Measurements from ENCODE around the gene C9orf72.

The C9orf72 gene

GRCh38 chr9:27573634-27574590 is 631 bp upstream of the C9orf72 start:
- DNase-seq, result peak; percentile 98

DNA sequence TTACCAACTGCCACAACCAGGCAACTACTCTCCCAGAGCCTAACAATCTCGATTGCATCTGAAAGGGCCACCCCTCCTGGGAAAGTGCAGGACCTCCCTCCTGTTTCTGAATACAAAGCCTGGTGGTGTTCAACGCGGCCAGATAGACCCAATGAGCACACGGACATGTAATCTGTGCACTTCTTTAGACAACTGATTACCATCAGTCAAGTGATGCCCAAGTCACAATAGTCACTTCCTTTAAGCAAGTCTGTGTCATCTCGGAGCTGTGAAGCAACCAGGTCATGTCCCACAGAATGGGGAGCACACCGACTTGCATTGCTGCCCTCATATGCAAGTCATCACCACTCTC is 739 bp downstream of the C9orf72 start:
- DNase-seq, result no peak

DNA sequence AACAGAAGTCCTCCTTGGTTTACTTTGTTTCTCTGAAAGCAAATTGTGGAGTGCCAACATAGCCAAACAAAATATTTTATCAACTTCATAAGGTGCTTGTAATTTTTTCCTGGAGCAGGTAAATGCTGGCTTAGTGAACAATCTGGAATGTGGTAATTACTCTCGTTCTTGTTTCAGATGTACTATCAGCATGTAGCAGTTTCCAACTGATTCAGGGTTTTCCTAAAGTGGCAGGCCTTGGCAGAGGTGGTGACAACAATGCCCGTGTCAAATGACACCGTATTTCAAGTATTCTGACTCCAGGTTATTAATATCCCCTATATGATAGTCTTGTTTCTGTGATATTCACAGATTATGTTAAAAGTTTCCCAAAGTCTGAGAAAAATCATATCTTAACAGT is 1.2 kb downstream of the C9orf72 start:
- no peak for DNase-seq

DNA sequence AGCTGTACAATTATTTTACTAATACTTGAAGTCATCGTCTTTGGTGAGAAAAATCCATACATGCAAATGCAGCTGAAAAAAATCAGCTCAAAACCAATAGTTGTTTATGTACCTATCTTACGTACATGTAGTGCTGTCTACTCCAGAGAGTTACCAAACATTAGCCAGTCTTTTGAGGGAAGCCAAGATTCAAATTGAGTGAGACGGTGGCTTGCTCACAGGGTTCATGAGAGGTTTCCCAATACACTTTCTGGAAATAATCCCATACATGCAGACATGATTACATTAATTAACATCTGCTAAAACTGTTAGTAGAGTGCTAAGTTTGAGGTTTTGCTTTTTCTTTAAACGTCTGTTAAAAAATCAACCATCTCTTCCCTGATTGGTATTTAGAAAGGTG is 2.3 kb downstream of the C9orf72 start:
- DNase-seq, result no peak

GRCh38 chr9:27569406-27569805 is 3.9 kb downstream of the C9orf72 start:
- DNase-seq, result no peak

DNA sequence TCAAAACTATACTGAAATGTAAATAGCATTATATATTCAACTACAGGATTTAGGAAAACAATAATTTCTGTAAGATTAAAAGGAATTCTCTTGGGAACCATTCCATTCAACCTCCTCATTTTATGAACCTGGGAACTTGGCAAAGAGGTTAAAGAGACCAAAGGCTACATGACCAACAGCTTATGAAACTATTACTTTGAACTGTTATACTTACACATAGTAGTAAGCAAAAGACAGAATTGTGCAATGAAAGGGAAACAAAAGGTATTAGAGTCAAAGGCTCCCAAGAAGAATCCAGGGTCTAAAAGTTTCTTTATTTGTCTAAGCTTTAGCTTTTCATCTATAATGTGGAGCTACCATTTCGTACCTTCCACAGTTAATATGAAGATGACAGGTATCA is 7.2 kb downstream of the C9orf72 start:
- DNase-seq, result no peak

- no peak for DNase-seq
Measured at GRCh38 chr9:27565696-27566095, 7.6 kb downstream of the C9orf72 start.

GRCh38 chr9:27564670-27565069 is 8.6 kb downstream of the C9orf72 start:
- DNase-seq, result no peak

DNA sequence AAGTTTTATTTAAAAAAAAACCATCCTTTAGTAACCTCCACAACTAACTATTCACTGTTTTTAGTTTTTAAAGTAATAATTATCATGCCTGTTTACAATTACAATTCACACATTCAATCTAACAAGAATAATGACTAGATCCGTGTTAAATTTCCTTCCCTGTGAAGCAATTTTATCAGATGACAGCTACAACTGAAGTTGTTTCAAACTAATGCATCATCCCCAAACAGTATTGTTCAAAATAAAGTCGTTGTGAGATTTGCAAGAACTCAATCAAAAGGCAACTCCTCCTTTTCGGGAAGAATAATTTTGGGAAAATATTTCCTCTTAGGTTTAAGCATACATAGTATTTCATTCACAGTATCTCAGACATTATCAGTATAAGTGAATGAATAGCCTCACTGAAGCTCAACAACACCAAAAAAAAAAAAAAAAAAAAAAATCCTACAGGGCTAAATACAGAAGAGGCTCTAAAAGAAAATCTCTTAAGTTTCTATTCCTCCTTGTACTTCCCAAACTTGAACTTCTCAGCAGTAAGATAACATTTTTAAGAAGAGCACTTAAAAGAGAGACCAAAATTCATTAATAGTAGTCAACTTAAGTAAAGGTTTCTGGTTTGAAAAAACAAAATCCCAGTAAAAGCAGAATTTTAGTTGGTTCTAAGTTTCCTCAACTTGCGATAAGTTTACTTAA is 9.4 kb downstream of the C9orf72 start:
- no peak for DNase-seq

DNA sequence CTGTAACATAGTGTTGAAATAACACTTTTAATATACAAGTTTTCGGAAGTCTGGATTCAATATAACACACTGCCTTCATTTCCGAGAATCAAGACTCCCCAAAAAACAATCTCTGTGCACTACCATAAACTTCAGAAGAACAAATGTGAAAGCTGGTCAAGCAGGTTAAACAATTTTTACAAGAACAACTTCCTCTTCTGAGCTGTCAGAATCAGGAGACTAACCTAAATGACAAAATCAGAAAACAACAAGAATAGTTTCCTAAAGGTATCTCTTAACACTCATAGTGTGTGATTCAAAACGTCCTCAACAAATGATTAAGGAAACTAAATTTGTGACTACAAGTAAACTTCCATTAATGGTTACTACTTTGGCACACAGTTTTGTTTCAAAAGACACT is 11.6 kb downstream of the C9orf72 start:
- DNase-seq, result no peak

DNA sequence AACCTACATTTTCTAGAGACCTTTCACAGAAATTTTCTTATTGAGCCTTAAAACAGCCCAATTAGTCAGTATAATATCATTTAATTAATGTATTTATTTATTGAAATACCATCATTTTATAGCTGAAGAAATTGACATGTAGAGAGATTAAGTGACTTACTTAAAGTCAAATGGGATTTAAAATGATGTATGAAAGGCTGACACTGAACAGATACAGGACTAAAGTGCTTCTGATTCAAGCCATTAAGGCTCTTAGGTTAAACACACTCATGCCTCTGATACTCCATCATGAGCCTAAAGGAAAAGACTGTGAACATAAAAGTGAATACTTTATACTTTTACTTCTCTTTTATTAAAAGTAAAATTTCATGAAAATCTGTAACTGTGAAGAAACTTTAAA is 12.8 kb downstream of the C9orf72 start:
- DNase-seq, result no peak

GRCh38 chr9:27558307-27558706 is 15.0 kb downstream of the C9orf72 start:
- DNase-seq, result no peak

DNA sequence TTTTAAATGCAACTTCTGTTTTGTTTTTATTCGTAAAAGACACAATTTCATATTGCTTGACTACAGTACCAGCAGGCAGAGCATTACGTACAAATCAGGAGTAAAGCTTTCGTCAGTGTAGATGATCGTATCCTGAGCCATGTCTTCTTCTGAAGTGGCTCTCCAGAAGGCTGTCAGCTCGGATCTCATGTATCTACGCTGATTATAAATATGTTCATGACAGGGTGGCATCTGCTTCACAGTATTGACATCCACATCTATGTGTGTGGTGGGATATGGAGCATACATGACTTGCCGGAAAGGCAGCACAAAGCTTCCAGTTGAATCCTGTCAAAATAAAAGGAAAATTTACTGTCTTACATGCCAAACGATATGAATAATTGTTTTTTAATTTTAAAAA is 16.8 kb downstream of the C9orf72 start:
- DNase-seq, result no peak

- no peak for DNase-seq
Measured at GRCh38 chr9:27554712-27555111, 18.6 kb downstream of the C9orf72 start.

- no peak for DNase-seq
Measured at GRCh38 chr9:27549196-27549755, 24.0 kb downstream of the C9orf72 start.

- no peak for DNase-seq
Measured at GRCh38 chr9:27548055-27548741, 25.1 kb downstream of the C9orf72 start.

GRCh38 chr9:27545471-27545870 is 27.8 kb downstream of the C9orf72 start:
- DNase-seq, result no peak

- no peak for DNase-seq
Measured at GRCh38 chr9:27542508-27542907, 30.8 kb downstream of the C9orf72 start.

DNA sequence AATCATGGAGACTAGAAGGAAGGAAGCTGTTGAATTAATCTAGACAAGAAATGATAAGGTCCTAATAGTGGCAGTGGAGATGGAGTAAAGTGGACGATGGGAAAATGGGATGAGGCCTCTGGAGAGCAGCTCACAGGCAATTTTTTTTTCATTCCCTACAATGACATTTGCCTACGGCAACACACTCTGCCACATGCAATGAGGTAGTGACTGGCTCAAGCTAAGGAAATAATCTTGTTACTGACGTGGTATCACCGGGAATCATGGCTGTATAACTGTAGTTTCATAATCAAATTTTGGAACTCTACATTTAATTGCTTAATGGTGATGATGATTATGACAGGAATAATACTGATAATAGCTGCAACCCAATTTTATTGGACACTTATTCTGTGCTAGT is 31.5 kb downstream of the C9orf72 start:
- no peak for DNase-seq

- no peak for DNase-seq
Measured at GRCh38 chr9:27540502-27540901, 32.8 kb downstream of the C9orf72 start.

DNA sequence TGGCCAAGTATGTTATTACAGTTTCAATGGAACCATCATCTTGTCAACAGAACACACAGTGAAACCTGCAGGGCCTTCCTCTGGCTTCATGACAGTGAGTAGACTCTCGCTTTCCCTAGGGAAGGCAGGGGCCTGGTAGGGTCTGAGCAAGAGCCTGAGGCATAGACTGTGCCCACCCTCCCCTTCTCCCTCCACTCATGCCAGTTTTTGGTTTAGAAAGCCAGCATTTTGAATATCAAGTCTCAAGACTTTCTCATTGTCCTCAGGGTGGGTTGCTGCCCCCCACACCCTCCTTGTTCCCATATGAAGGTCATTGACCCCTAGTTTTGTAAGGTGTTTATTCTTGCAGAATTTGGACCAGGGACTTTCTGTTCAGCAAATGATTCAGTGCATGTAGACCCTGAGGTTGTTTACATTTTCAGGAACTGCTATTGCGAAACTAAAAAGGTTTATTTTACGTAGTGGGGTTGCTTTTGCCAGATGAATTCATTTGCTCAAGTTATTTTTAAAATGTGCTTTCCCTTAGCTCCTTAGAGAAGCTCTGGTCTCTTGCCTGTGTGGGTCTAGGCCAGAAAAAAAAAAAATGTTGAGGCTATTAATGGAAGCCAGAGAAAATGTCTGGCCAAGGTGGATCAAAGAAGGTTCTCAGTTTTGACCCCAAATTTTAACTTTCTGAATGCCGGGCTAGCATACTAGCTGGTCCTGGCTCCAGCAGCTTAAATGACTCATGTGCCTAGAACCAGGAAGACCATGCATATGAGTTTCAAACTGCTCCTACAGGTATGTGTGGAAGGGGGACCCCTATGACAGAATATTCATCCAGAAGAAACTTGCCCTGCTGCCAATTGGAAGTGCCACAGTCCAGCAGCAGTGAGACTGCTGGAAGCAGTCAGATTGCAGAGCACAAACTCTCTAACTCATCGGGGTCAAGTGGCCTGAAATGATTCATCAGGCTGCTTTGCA is 33.5 kb downstream of the C9orf72 start:
- no peak for DNase-seq

GRCh38 chr9:27538647-27539046 is 34.6 kb downstream of the C9orf72 start:
- DNase-seq, result no peak

All from NCI-H2029 (cell line).